PC-9 (cell line): Measurements from ENCODE around the gene FLT4.

ENCODE experiments used
- CTCF ChIP-seq: fragments of 200-600 bp; sonication (generic); conservative IDR thresholded peaks from 2 replicates; pipeline ENCODE4 v1.6.1; 2017; ENCODE audit warnings: mixed run types, antibody characterized with exemption, mild to moderate bottlenecking, moderate library complexity
- EZH2 ChIP-seq: fragments of 200-600 bp; sonication (generic); IDR thresholded peaks from 2 replicates; pipeline ENCODE4 v1.8.0; 2017; ENCODE audit warnings: antibody characterized with exemption, low read depth

DNA sequence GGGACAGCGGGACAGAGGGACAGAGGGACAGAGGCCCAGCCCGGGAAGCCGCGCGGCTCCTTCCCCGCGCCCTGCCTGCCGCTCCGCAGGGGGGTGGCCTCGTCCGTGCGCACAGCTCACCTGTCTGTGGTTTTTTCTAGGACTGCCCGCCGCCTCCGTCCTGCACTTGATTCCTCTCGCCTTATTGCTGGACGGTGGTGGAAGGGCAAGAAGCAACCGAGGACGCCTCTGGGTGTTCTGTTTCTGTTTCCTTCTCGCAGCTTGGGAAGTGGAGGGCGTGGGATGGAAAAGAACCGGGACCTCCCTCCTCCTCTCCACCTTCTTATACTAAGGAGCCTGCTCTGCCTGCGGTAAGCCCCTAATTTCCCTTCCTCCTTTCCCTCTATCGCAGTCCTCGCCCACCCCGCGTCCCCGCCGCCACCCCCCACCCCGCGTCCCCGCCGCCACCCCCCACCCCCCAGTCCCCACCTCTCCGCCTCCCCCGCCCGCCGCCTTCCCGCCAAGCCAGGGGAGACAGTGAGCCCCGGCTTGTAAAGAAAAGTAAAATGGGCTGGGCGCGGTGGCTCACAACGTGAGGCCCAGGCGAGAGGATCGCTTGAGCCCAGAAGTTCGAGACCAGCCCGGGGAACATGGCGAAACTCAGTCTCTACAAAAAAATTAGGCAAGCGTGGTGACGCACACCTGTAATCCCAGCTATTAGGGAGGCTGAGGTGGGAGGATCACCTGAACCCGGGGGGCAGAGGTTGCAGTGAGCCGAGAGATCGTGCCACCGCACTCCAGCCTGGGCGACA is 9.6 kb upstream of the FLT4 start:
- TF ChIP-seq CTCF (no peak), EZH2 (no peak)
